Esophagus squamous epithelium (tissue), 5 donors: ENCODE data around the gene DHRSX. TPM values are rescaled to one million over a fixed set of nuclear protein-coding genes. Genes with fewer than 3 reads are reported as not detected.
A peak's percentile ranks its signal among the peaks of the same experiment; 100 is the strongest.

ENCODE experiments used
- DNase-seq: peaks from one replicate; lab custom pipeline; 2025; lab: John Stamatoyannopoulos, UW
- H3K27ac ChIP-seq, 4 donors: fragments of 200-600 bp; sonication (generic); one replicate each; pipeline ENCODE4 v1.5.1; 2016 to 2019; ENCODE audit warnings: mild to moderate bottlenecking in 1 of 4
- H3K27me3 ChIP-seq, 4 donors: fragments of 200-600 bp; sonication (generic); 1 replicate in 3 of 4; 2 replicates in 1 of 4; pipeline versions ENCODE4 v1.5.1 to v1.6.0; 2017 to 2021; ENCODE audit warnings: antibody characterized with exemption in 1 of 4
- H3K36me3 ChIP-seq, 3 donors: fragments of 200-600 bp; sonication (generic); one replicate each; pipeline ENCODE4 v1.5.1; 2016 to 2019
- H3K4me1 ChIP-seq, 3 donors: fragments of 200-600 bp; sonication (generic); one replicate each; pipeline ENCODE4 v1.5.1; 2017 to 2019
- H3K4me3 ChIP-seq, 4 donors: fragments of 200-600 bp; sonication (generic); 1 replicate in 3 of 4; 2 replicates in 1 of 4; pipeline ENCODE4 v1.5.1; 2016 to 2019; ENCODE audit warnings: mild to moderate bottlenecking in 2 of 4, moderate library complexity in 1 of 4
- H3K9me3 ChIP-seq, 3 donors: fragments of 200-600 bp; sonication (generic); one replicate each; pipeline ENCODE4 v1.5.1; 2016 to 2019
- POLR2A ChIP-seq, 4 donors: fragments of 450-650 bp; IDR thresholded peaks; one replicate each; pipeline ENCODE4 v1.6.1; 2017; ENCODE audit warnings: antibody characterized with exemption in 4 of 4, mild to moderate bottlenecking in 4 of 4, moderate library complexity in 3 of 4
- WGBS, 2 donors: methylation state at CpG; one replicate each; pipeline ENCODE4 v1.1.5; 2018; 5-methylcytosine and 5-hydroxymethylcytosine counted together
- intact Hi-C: fragments of 100-400 bp; cut with DNase I; formaldehyde crosslinking; loops from one replicate; pipeline ENCODE4 v1.15.0; 2022
- total RNA-seq, 4 donors: library from RNA; depleted of rRNA; stranded (reverse); fragments of >200 nt; gene quantifications; one replicate each; pipeline ENCODE4 v1.1.0, GENCODE V29; 2016
- TF ChIP-seq, protein P1 (sequence below), 6 experiments: fragments of 450-650 bp in 4 of 6; fragments of 200-600 bp in 2 of 6; sonication (generic) in 2 of 6; IDR thresholded peaks; one replicate each; pipeline ENCODE4 v1.5.1; 2016 to 2019; ENCODE audit warnings: antibody characterized with exemption in 6 of 6, mild to moderate bottlenecking in 4 of 6, moderate library complexity in 4 of 6
- donor health status: DM: yes; HTN: yes; CAD: no.

DHRSX gene
- total RNA-seq, 4 donors from 2014 or later, result 4.1 to 12.2 (median 8.0) TPM

DNA sequence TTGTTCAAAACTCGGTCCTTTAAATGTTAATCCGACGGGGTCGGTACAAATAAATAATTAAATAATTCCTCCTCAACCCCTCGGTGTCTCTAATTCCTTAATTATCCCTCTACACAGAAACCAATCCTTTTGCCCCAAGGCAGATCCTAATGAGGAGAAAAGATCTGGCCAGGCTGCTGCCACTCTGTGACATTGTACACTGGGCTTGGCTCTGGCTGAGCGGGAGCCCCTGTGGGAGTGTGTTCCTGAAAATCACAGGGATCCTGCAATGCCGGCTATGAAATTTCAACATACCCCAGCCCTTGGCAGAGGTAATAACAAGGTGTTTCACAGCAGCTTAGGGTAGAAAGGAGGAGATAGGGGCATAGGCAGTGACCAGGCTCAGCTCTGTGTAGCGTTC, 96.0 kb downstream of the DHRSX start:
- H3K4me3 ChIP-seq, result no peak overlapping the region
- H3K36me3 ChIP-seq, result peaks cover 0 to 24% (median 0%) of the 10 kb centered on the region in 3 donors
- H3K9me3 ChIP-seq, result peaks cover 0 to 8% (median 6%) of the 10 kb centered on the region in 3 donors
- H3K27me3 ChIP-seq, result no peaks in the 10 kb centered on the region
- H3K4me1 ChIP-seq, result peaks cover 0 to 18% (median 7%) of the 10 kb centered on the region in 3 donors
- intact Hi-C loops, result no loop called here
- H3K27ac ChIP-seq, result no peak overlapping the region
- TF ChIP-seq POLR2A (IDR thresholded peaks at IDR 0.05), result no peak
- TF ChIP-seq, protein P1, sequence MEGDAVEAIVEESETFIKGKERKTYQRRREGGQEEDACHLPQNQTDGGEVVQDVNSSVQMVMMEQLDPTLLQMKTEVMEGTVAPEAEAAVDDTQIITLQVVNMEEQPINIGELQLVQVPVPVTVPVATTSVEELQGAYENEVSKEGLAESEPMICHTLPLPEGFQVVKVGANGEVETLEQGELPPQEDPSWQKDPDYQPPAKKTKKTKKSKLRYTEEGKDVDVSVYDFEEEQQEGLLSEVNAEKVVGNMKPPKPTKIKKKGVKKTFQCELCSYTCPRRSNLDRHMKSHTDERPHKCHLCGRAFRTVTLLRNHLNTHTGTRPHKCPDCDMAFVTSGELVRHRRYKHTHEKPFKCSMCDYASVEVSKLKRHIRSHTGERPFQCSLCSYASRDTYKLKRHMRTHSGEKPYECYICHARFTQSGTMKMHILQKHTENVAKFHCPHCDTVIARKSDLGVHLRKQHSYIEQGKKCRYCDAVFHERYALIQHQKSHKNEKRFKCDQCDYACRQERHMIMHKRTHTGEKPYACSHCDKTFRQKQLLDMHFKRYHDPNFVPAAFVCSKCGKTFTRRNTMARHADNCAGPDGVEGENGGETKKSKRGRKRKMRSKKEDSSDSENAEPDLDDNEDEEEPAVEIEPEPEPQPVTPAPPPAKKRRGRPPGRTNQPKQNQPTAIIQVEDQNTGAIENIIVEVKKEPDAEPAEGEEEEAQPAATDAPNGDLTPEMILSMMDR (IDR thresholded peaks at IDR 0.05), result no peak
- no peak for DNase-seq
- WGBS, 2 donors, result 68 to 83% methylated on average over 7 to 8 of the region's 8 CpGs

DNA sequence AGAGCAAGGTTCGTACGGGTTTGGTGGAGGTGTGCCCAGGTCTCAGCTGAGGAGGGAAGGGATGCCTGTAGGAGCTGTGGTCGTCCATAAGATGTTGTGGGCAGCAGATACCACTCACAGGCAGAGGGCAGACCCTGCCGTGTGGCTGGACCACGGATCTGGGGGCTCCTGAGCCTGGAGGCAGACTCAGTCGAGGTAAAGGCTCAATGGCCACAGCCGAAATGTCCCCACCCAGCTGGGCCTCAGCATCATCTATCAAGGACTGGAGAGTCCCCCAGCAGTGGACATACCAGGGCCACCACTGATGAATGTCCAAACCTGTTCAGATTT, 98.5 kb downstream of the DHRSX start:
- H3K36me3 ChIP-seq, result peaks cover 0 to 12% (median 0%) of the 10 kb centered on the region in 3 donors
- H3K27me3 ChIP-seq, result no peaks in the 10 kb centered on the region
- peaks cover 0 to 26% (median 7%) of the 10 kb centered on the region in 3 donors for H3K4me1 ChIP-seq
- WGBS, 2 donors, result 20 to 67% methylated on average over 1 to 3 of the region's 7 CpGs
- peak overlapping the region; percentile 77 to 82 (median 80) for H3K27ac ChIP-seq
- intact Hi-C loops, result no loop called here
- H3K4me3 ChIP-seq, result peak overlapping the region in 2 of 4 donors; percentile 18 to 34
- H3K9me3 ChIP-seq, result peaks cover 0 to 7% (median 5%) of the 10 kb centered on the region in 3 donors
- TF ChIP-seq, protein P1 (IDR thresholded peaks at IDR 0.05), result no peak
- no peak for TF ChIP-seq POLR2A (IDR thresholded peaks at IDR 0.05)
- no peak for DNase-seq

DNA sequence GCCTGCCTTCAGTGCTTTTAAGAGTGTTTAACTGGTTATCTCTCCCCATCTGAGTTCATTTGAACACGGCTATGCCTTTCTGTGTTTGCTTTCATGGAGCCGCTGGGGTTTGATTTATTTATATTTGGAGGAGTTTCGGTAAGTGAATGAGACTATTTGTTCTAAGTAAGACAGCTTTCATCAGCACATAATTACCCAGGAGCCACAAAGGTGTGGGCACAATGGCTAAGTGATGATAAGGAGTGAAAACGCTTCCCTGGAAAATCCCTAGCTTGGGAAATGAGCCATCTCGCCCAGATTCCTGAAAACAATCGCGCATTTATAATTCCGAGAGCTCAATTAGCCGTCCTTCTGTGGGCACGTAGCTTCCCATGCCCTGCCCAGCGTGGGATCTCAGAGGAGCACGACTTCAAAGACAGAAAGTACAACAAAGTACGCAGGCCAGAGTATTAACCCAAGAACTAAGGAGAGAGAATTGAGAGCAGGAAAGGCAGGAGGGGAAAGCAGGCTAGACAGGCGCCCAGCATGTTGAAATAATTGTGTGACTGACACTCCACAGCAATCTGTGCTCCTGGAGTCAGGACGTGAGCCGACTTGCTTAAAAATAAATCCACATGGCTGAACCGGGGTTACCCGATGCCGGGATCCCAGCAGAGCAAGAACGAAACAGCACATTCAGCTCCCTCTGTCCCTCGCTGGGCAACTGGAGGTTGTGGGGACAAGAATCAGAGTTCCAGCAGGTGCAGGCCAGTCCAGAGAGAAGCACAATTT, 99.0 kb downstream of the DHRSX start:
- Histone ChIP-seq H3K4me1 (peaks cover 0 to 26% (median 7%) of the 10 kb centered on the region in 3 donors), H3K36me3 (peaks cover 0 to 6% (median 0%) of the 10 kb centered on the region in 3 donors), H3K27me3 (no peaks in the 10 kb centered on the region), H3K9me3 (peaks cover 0 to 1% (median 0%) of the 10 kb centered on the region in 3 donors), H3K27ac (peak overlapping the region; percentile 77 to 82 (median 80)), H3K4me3 (peak overlapping the region in 3 of 4 donors; percentile 18 to 34 (median 23))
- TF ChIP-seq POLR2A (IDR thresholded peaks at IDR 0.05), result no peak
- TF ChIP-seq, protein P1 (IDR thresholded peaks at IDR 0.05), result no peak
- 22 to 45% methylated on average over 20 to 21 of the region's 21 CpGs for WGBS, 2 donors
- no peak for DNase-seq
- intact Hi-C loops, result no loop called here

DNA sequence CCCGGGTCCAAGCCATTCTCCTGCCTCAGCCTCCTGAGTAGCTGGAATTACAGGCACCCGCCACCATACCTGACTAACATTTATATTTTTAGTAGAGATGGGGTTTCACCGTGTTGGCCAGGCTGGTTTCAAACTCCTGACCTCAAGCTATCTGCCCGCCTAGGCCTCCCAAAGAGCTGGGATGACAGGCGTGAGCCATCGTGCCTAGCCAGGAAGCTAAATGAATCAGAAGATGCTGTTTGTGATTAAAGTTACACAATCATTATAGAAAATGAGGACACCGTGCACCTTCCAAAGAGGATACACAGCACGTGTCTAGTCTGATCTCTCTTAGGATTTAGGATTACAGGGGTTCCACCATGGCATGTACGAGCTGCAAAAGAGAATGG, 99.6 kb downstream of the DHRSX start:
- WGBS, 2 donors, result 27 to 51% methylated on average over 7 to 9 of the region's 9 CpGs
- peak overlapping the region in 2 of 4 donors; percentile 23 to 34 for H3K4me3 ChIP-seq
- peaks cover 0 to 26% (median 7%) of the 10 kb centered on the region in 3 donors for H3K4me1 ChIP-seq
- H3K27me3 ChIP-seq, result no peaks in the 10 kb centered on the region
- DNase-seq, result no peak
- H3K9me3 ChIP-seq, result no peaks in the 10 kb centered on the region
- intact Hi-C loops, result no loop called here
- no peak for TF ChIP-seq POLR2A (IDR thresholded peaks at IDR 0.05)
- TF ChIP-seq, protein P1 (IDR thresholded peaks at IDR 0.05), result no peak
- peak overlapping the region; percentile 77 to 82 (median 80) for H3K27ac ChIP-seq
- peaks cover 0 to under 1% (median 0%) of the 10 kb centered on the region in 3 donors for H3K36me3 ChIP-seq

DNA sequence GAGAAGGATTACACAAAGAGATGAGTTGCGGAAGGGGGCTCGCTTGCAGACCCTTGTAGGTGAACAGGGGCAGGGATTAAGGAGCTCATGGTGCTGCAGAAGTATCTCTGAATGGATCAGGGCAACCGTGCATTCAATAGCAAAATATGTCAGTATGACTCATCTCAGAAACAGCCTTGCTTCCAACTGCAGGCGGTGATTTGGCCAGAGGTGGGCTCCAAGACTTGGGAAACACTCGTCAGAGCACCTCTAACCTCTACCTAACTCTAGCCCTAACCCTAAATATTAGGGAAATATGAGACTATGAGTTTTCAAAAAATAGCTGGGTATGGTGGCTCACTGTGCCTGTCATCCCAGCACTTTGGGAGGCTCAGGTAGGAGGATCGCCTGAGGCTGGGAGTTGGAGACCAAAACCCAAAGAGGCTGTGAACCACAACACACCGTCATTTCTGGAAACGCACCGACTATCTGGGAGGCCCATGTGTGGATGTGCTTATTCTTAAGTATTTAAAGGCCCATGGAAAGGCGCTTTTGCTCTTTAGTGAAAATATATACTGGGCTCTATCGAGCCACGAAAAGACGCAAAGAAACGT, 102.6 kb downstream of the DHRSX start:
- Histone ChIP-seq H3K36me3 (no peaks in the 10 kb centered on the region), H3K4me3 (no peak overlapping the region), H3K27ac (no peak overlapping the region), H3K4me1 (peaks cover 0 to 26% (median 7%) of the 10 kb centered on the region in 3 donors), H3K9me3 (no peaks in the 10 kb centered on the region), H3K27me3 (no peaks in the 10 kb centered on the region)
- intact Hi-C loops, result no loop called here
- WGBS, 2 donors, result 66 to 74% methylated on average over 14 of the region's 14 CpGs
- TF ChIP-seq, protein P1 (IDR thresholded peaks at IDR 0.05), result no peak
- TF ChIP-seq POLR2A (IDR thresholded peaks at IDR 0.05), result no peak
- DNase-seq, result no peak
